OCI-M1 (cell line): Measurements from ENCODE around the gene CSK.
A peak's percentile ranks its signal among the peaks of the same experiment; 100 is the strongest.

Experiments used
- DNase-seq: peaks from one replicate; lab custom pipeline; 2025; lab: John Stamatoyannopoulos, UW

CSK gene

DNA sequence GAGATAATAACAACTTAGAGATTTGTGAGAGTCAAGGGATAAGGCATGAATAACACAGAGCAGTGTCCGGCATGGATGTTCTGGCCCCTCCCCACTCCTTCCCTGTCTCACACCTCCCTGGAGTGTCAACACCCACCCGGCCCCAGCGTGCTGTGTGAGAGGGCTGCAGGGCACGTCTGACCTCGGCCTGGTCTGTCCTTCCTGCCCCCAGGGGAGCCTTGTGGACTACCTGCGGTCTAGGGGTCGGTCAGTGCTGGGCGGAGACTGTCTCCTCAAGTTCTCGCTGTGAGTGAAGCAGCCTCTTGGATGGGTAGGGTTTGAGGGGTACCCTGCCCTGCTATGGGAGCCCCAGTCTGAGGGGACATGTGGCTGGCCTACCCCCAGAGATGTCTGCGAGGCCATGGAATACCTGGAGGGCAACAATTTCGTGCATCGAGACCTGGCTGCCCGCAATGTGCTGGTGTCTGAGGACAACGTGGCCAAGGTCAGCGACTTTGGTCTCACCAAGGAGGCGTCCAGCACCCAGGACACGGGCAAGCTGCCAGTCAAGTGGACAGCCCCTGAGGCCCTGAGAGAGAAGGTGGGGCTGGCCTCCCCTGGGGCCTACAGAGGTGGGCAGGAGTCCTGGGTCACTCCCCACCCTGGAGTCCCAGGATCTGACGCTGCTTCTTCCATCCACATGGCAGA is 19.6 kb downstream of the CSK start:
- no peak for DNase-seq

DNA sequence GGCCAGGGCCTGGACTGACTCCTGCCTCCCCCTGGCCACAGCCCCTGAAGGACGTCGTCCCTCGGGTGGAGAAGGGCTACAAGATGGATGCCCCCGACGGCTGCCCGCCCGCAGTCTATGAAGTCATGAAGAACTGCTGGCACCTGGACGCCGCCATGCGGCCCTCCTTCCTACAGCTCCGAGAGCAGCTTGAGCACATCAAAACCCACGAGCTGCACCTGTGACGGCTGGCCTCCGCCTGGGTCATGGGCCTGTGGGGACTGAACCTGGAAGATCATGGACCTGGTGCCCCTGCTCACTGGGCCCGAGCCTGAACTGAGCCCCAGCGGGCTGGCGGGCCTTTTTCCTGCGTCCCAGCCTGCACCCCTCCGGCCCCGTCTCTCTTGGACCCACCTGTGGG is 20.4 kb downstream of the CSK start:
- DNase-seq: no peak

DNA sequence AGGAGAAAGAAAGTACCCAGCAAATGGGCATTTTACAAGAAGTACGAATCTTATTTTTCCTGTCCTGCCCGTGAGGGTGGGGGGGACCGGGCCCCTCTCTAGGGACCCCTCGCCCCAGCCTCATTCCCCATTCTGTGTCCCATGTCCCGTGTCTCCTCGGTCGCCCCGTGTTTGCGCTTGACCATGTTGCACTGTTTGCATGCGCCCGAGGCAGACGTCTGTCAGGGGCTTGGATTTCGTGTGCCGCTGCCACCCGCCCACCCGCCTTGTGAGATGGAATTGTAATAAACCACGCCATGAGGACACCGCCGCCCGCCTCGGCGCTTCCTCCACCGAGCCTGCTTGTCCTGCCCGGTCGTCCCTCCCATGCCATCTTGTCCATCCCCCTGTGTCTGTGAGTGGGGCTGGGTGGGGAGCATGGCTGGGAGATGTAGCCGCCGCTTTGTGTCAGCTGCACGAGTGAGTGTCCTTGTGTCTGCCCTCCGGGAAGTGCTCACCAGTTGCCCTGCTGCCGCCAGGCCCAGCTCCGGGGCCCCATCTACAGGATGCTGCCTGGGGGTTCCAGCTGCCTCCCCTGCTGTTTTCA is 21.1 kb downstream of the CSK start:
- no peak for DNase-seq

DNA sequence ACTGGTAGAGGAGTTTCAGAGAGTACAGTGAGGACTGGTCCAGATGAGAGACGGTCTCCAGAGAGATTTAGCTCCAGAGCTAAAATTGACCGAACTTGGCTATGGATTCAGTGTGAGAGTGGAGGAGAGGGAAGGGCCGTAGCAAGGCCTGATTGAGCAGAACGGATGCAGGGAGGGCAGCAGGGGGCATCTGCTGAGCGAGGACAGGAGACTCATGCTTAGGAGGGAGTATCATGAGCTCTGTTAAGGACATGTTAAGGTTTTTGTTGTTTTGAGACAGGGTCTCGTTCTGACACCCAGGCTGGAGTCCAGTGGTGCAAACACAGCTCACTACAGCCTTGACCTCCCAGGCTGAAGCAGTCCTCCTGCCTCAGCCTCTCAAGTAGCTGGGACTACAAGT is 23.1 kb downstream of the CSK start:
- no peak for DNase-seq

DNA sequence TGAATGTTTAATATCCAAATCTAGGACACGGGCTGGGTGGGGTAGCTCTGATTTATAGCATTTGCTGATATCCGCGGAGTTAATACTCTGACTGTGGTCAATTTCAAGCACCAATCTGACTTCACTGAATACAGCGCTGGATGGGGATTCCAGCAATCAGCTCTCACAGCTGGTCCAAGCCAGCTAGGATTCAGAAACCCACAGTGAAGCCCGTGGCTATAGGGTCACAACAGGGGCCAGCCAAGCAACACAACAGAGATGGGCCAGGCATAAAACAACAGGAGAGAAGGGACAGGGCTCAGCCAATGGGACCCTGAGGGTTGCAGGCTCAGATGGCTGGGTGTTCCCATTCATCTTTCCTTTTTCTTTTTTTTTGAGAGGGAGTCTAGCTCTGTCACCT is 25.4 kb downstream of the CSK start:
- DNase-seq: no peak

DNA sequence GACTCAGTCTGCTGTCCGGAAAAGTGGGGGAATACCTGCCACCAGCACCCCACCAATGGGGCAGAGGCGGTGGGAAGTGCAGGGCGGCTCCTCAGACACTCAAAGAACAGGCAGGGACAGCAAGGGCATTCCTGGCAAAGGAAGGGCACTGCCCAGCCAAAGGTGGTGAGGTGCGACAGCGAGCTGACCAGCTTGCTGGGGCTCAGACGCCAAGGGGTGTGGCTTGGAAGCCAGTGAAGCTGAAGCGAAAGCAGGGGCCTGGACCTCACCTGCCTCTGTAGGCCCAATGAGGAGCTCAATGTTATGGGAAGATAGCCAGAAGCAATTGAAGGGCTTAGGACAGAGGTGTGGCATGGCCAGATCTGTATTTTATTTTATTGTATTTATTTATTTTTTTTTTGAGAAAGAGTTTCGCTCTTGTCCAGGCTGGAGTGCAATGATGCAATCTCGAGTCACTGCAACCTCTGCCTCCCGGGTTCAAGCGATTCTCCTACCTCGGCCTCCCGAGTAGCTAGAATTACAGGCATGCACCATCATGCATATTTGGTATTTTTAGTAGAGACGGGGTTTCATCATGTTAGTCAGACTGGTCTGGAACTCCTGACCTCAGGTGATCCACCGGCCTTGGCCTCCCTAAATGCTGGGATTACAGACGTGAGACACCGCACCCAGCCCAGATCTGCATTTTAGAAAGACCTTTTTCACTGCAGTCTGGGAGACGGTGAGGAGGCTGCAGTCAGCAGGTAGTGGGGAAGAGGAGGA is 26.4 kb downstream of the CSK start:
- DNase-seq: no peak

DNA sequence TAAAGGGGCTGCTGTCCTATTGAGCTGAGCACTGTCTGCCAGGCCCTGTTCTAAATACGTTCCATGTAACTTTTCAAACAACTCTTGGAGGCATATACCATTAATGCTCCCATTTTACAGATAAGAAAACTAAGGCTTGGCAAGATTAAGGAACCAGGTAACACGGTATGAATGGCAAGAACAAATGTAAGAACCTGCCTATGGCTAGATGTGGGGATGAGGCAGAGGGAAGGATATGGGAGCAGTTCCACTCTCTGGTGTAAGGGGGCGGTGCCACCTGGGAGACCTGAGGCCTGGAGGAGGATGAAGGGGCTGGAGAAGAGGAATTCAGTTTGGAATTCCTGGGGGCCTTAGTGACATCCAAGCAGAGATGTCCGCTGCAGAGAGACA is 27.0 kb downstream of the CSK start:
- DNase-seq: no peak

DNA sequence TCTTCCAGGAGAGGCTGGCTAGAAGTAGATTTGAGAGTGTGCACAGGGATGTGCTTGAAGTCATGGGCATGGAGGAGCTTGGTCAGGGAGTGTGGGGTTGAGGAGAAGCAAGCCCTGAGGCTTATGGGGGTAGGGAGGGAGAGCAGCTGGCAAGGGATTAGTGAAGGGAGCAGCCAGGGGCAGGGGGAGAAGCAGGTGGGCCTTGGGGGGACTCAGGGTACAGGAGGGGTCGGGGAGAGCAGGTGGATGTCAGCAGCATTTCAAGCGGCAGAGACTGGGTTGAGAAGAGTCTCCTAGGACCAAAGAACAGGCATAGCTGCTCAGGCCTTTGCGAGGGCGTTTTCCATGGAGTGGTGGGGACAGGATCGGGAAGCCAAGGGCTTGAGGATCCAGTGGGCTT is 27.4 kb downstream of the CSK start:
- no peak for DNase-seq

DNA sequence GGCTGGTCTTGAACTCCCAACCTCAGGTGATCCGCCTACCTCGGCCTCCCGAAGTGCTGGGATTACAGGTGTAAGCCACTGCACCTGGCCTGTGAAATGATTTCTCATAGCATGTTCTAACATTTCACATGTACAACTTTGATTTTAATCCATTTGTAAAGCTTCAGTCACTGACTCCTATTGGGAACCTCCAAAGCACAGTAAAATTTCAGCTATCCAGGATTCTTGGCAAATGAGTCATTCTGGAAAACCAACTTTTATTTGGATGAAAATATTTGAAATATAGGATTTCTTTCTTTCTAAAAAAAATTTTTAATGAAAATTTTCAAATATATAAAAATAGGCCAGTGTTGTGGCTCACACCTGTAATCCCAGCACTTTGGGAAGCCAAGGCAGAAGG is 28.1 kb downstream of the CSK start:
- DNase-seq: no peak

DNA sequence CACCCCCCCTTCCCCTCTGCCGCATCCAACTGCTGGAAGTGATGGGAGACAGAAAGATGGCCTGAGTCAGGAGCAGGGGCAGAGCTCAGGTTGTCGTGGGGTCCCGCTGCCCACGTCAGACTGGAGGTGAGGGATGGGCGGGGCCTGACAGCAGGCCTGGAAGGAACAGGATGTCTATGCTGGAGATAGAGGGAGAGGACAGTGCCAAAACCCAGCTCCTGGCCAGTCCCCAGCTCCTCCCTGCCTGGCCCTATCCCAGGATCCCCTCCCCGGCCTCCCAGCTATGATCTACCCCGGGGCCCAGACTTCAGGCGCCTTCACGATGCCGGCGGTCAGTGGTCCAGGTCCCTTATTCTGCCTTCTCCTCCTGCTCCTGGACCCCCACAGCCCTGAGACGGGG is 30.7 kb downstream of the CSK start, which contains the start of gene LMAN1L:
TSS of gene LMAN1L (plus strand) at position 303 of the 400 bp plus-strand sequence. CDS start at position 323, 20 bp downstream.
- no peak for DNase-seq

DNA sequence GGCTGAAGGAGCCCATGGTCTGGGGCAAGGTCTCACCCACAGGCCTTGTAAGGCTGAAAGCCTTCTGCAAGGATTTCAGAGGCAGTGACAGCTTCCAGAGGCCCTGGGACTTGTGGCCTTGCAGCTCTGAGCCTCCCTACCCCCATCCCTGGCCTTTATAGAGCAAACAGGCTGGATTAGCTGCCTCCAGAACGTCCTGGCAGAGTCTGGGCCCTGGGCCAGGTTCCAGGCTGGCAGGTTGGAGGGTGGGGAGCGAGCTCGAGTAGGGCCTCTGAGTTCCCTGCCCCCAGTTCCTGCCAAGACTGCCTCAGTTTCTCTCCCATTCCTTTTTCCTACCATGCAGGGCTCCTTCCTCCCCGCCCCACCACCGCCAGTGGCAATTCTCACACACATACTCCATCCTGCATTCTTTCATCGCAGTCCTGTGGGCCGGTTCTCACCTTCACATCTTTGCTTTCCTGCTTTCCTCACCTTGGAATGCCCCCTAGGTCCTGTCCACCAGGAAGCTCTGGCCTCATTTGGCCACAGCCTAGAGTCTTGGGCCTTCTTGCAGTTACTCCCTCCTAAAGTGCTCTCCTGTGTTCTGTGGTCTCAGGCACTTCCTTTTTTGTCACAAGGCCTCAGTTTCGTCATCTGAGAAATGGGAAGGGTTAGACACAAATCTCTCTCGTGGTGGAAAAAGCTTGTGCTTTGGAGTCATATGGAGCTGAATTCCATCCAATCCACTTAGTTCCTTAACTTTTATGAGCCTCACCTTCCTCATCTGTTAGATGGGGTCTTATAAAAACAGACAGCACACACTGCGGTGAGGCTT is 33.4 kb downstream of the CSK start:
- DNase-seq: no peak

DNA sequence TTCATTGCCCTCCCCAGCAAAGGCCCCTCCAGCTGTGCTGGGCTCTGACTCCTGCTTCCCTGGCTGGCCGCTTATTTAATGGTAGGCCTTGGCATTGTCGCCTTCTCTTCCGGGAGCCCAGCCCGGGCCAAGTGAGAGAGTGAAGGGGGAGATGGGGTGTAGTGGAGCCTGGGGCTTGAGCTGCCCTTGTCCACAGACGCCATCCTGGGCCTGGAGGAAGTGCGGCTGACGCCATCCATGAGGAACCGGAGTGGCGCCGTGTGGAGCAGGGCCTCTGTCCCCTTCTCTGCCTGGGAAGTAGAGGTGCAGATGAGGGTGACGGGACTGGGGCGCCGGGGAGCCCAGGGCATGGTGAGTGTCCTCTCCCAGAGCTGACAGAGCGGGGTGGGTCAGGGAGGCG is 34.1 kb downstream of the CSK start:
- no peak for DNase-seq

DNA sequence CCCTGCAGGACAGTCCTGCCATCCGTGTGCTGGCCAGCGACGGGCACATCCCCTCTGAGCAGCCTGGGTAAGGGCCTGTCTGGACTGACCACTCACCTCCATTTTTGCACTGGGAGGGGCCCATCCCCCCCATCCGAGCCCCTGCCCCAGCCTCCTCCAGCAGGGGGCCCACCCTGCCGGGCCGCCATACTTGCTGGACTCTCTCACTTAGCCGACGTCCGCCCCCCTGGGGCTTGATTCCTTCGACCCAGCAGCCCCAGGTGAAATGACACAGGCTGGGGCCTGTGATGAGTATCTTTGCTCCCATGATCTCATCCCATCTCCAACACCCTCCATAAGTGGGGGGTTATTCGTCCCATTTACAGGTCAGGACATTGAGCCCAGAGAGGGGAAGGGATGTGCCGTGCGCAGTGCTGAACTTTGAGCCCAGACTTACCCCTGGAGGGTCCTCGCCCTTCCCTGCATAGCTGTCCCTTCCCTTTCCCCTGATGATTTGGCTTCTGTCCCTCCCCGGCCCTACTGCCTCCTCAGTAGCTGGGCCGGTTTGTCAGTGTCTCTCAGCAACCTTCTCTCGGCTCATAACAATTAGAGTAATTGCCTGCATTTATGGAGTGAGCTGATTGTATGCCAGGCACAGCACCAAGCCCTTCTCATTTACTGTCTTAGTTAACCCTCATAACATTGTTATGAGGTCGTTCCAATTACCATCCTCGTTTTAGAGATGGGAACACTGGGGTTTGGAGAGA is 34.9 kb downstream of the CSK start:
- DNase-seq: no peak

DNA sequence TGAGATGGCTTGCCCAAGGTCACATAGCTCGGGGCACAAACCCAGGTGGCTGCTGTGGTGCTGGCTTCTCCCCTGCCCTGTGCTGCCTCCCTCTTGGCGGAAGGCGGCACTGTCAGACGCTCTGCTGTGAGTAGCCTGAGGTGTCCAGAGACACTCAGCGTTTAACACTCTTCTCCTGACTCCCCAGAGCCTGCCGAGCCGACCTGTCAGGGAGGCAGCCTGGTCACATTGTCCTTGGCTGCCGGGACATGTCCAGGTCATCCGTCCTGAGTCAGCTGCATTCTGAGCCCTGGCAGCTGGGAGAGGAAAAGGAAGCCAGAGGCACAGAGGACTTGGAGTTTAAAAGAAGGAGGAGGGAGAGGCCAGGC is 35.5 kb downstream of the CSK start:
- no peak for DNase-seq

DNA sequence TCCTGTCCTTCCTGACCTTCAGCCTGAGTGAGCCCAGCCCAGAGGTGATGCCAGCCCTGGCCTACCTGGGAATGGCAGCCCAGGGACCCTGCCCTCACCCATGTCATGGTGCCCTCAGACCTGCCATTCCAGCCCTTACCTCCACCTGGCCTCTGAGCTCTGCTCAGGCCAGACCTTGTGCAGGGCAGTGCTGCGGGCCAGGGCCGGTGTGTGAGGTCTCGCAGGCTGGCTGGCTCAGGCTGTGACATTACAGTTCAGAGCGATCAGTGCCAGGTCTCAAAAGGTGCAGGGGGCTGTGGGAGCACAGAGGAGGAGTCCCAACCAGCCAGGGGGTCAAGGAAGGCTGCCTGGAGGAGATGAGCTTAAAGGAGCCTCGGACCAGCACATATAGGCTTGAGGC is 38.2 kb downstream of the CSK start:
- no peak for DNase-seq

DNA sequence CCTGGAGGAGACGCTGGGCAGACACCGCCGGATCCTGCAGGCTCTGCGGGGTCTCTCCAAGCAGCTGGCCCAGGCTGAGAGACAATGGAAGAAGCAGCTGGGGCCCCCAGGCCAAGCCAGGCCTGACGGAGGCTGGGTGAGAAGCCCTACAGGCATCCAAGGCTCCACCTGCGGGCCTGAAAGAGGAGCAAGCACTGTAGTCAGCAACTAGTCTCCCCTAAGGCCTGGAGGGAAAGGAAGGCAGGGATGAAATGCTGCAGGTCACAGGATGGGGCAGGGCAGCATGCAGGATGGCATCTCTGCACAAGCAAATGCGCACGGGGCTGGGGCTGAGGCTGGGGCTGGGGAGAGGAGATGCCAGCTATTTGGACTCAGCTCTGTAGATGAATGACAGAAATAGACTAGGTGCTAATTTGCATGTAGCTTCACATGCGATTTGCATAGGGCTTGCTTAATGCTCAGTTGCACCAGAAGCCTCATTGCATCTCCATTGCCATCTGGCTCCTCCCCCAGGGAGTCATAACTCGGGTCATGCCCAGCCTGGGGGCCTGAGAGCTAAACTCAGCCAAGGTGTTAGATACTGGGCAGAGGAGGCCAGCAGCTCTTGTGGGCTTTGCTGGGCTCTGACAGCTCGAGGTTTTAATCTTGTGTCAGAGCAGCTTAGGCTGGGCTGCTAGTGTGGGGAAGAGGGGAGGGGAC is 39.4 kb downstream of the CSK start:
- DNase-seq: peak; percentile 13

DNA sequence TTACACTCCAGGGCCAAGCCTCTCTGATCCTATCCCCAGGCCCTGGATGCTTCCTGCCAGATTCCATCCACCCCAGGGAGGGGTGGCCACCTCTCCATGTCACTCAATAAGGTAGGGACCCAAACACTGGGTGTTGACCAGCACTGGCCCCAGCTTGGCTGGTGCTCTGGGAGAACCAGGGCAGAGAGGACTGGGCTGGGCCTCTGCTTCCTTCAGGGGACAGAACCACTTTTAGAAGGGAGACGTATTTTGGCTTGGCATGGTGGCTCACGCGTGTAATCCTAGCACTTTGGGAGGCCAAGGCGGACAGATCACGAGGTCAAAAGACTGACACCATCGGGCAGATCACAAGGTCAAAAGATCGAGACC is 39.9 kb downstream of the CSK start:
- DNase-seq: no peak

DNA sequence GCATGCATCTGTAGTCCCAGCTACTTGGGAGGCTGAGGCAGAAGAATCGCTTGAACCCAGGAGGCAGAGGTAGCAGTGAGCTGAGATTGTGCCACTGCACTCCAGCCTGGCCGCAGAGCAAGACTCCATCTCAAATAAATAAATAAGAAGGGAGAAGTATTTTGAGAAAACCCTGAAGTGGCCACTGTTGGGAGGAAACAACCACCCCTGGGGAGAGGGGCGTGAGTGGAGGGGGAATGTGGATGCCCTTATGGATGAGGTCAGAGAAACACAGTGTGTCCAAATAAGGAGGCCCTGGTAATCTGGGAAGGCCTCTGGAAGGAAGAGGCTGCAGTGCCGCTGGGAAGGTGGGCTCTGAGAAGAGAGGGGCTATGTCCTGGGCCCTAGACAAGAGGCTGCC is 40.4 kb downstream of the CSK start:
- DNase-seq: no peak

DNA sequence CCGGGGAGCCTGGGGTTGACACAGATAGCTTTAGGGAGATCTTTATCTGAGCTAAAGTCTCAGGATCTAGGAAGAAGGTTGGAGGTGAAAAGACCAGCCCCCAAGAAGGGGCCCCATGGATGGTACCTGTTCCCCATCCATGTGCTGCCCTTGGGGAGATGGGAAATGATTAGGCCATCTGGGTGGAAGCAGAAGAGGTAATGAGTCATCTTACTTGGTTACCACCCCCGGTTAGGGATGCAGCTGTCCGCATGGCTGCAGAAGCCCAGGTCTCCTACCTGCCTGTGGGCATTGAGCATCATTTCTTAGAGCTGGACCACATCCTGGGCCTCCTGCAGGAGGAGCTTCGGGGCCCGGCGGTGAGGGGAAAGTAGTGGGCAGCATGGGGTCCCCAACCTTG is 41.4 kb downstream of the CSK start:
- no peak for DNase-seq

DNA sequence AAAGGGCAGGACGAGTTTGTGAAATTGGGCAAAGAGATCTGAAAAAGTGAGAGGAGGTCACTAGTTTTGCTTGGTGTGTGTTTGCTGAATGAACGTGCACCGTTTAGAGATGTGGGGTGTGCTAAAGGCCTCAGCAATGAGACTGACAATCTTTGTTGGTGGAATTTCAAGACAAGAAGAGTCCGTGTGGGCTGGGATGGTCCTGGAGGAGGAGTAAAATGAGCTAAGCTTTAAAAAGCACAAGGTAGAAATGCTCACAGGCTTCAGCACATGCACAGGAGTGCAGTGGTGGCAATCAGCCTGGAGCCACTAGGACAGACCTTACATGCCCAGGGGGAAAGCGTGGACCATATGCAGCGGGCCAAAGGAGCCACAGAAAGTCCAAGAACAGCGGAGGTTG is 43.1 kb downstream of the CSK start:
- DNase-seq: no peak

DNA sequence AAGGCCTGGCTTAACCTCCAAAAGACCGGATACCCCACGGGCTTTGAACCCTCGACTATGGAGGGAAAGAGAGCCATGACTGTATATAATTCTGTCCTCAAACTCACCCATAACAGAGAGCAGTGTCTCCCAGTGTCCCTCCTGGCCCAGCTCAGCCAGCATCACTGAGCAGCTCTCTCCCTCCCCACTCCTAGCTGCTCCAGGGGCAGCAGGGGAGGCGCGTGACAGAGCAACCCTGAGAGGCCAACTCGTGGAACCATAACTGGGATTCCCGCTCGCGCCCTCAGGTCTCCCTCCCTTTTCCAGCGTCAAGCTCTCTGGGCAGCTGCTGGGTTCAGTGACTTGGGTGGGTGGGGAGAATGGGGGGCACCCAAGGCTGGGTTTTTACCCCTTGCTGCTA is 44.0 kb downstream of the CSK start:
- DNase-seq: no peak
